Putamen (tissue), 1 donor: ENCODE results near the gene ME3.
A peak's percentile ranks its signal among the peaks of the same experiment; 100 is the strongest.
"Not testable (repeated sequence)": the region's sequence is repeated elsewhere in the genome, so short reads cannot be mapped to it uniquely, and the experiment has no call there.

Experiments used
- DNase-seq: peaks from one replicate; pipeline ENCODE4 v3.0.0-alpha.2; 2016; ENCODE audit warnings: low spot score

The ME3 gene

GRCh38 chr11:86621854-86622253 lies 50.6 kb downstream of the ME3 start:
- no peak for DNase-seq

- DNase-seq: no peak
Observed at GRCh38 chr11:86620891-86621521, 51.4 kb downstream of the ME3 start.

- DNase-seq: not testable (repeated sequence)
Observed at GRCh38 chr11:86619428-86619827, 53.0 kb downstream of the ME3 start.

DNA sequence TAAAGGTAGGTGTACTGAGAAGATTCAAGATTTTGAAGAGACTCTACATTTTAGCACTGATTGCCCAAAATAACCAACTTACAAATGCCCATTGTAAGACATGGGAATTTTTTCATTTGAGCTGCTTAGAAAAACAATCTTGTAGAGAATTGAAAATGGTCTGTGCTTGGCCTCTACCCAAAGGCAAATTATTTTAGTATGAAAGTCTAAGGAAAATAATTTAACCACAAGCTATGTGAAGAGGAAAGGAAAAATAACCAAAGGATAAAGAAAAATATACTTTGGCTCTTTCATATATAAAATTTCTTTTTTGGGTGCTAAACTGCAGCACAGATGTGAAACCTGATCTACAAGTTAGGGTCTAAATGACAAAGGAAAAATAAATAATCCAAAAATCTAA lies 54.9 kb downstream of the ME3 start:
- DNase-seq: no peak

GRCh38 chr11:86615487-86615886 lies 56.9 kb downstream of the ME3 start:
- DNase-seq: no peak

GRCh38 chr11:86610559-86611341 lies 61.7 kb downstream of the ME3 start:
- no peak for DNase-seq

- peak; percentile 37 for DNase-seq
Observed at GRCh38 chr11:86608251-86608799, 64.1 kb downstream of the ME3 start.

DNA sequence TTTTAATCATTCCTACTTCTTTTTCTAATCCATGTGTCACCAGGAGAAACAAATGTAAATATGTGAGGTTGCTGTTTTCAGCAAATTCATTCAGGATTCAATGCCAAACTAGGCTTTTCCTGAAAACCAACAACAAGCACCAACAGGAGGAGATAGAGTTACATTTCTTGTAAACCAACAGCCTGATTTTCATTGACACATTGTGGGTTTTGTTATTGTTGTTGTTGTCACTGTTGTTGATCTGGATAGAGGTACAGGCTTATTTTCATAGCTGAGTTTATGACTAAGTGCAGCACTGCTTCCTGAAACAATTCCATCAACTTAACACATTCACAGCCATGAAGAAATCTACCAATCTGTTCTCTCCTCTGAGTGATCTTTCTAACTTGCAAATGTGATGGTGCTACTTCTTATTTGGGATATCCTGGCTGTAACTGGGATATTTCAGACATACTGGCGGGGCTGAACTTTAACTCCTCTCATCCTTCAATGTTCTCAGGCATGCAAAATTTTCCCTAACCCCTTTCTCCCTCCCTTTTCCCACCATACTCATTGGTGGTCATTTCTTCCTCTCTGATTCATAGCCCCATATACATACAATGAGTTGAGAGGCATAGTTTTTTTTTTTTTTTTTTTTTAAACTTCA lies 65.5 kb downstream of the ME3 start:
- DNase-seq: no peak

GRCh38 chr11:86606270-86606835 lies 66.1 kb downstream of the ME3 start:
- DNase-seq: no peak

- DNase-seq: no peak
Observed at GRCh38 chr11:86596861-86597586, 75.4 kb downstream of the ME3 start.

- DNase-seq: no peak
Observed at GRCh38 chr11:86595955-86596354, 76.5 kb downstream of the ME3 start.

GRCh38 chr11:86595451-86595850 lies 77.0 kb downstream of the ME3 start:
- no peak for DNase-seq

DNA sequence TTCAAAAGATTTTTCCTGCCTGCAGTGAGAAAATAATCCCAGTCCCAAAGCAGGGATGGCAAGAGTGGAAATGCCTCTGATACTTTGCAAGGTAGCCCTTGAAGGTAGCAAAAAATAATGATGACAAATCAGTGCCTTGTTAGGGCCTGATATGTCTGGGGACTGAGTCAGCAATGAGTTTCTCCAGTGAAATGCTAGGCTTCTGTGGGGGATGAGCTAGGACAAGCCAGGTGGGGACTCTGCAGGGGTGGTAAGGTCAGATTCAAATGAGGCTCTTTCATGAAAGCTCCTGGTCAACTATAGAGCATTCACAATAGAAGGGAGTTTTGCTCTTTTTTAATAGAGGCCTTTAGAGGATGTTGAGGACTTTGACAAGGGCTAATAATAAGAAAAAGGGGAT lies 77.7 kb downstream of the ME3 start:
- DNase-seq: no peak

DNA sequence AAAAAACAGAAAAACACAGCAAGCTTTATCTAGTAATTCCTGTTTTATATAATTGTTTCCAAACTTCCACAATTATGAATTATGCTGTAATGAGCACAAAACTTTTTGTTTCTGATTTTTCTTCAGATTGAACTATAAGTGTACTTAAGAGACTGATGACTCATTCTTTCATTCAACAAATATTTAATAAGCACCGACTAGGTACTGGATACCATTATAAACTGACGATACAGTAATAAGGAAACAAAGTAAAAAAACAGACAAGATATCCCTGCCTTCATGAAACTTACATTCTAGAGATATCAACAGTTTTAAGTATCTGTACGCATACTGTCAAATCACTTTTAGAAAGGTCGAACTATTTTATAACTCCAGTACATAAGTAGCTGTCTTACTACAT lies 78.6 kb downstream of the ME3 start:
- no peak for DNase-seq

GRCh38 chr11:86592659-86593451 lies 79.6 kb downstream of the ME3 start:
- DNase-seq: no peak

DNA sequence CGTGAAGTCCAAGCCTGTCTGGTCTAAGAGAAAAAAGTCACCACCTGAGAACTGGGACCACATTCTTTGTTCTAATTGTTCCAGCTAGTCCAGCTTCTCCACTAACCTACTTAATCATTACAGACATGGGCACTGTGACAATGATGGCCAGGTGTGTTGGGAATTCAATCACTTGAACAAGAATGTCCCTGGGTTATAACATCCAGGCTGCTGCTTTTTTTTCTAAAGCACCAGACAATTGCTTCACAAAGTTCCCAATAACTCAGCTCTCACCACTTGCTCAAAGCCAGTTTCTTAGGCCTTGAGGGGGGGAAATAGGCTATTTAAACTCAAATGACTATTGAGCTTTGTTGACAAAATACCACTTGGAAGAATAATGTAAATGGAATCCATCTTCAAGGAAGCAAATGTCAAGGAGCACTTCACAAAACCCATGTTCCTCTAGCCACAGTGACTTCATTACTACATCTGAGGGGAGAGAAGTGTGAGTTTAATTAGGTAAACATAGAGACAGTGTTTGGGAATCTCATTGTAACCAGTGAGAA lies 80.3 kb downstream of the ME3 start:
- DNase-seq: no peak

- no peak for DNase-seq
Observed at GRCh38 chr11:86591631-86592030, 80.8 kb downstream of the ME3 start.

DNA sequence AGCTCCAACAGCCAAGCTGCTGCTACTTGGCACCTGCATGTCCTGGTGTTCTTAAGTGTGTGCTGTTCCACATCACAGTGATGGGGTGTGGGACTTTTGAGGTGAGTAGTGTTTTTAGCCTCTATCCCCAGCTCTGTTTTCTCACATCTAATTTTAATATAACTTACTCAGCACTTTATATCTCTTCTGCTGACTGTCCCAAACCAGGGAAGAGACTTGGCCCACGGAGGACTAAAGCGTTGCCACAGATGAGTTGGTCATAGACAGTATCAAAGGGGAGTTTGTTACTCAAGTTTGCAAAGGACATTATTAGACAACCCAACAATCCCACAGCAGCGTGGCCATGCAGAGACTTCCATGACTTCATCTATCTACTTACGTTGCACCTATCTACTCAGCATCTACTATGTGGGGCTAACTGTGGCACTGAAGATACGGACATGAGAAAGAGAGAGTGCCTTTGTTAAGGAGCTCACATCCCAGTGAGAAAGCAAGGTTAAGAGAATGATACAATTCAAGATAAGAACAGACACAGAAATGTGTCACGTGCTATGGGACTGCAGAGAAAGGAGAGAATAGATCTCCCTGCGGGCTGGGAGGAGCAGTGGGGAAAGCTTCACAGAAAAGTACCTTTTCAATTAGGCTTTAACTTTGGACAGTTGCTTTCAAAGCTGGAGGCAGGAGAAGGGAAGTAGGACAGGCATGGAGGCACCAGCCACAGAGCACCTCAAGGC lies 82.4 kb downstream of the ME3 start:
- no peak for DNase-seq

GRCh38 chr11:86589204-86589603 lies 83.2 kb downstream of the ME3 start:
- no peak for DNase-seq

- no peak for DNase-seq
Observed at GRCh38 chr11:86588566-86589090, 83.8 kb downstream of the ME3 start.
